Measurements from ENCODE around the gene TCF3. TPM values are rescaled to one million over a fixed set of nuclear protein-coding genes. Genes with fewer than 3 reads are reported as not detected.

The TCF3 gene
- total and polyA plus RNA-seq, 2 donors (not counting 3 experiments of a cell fraction or from before 2014, with no cell fraction given): 147 to 193 TPM

DNA sequence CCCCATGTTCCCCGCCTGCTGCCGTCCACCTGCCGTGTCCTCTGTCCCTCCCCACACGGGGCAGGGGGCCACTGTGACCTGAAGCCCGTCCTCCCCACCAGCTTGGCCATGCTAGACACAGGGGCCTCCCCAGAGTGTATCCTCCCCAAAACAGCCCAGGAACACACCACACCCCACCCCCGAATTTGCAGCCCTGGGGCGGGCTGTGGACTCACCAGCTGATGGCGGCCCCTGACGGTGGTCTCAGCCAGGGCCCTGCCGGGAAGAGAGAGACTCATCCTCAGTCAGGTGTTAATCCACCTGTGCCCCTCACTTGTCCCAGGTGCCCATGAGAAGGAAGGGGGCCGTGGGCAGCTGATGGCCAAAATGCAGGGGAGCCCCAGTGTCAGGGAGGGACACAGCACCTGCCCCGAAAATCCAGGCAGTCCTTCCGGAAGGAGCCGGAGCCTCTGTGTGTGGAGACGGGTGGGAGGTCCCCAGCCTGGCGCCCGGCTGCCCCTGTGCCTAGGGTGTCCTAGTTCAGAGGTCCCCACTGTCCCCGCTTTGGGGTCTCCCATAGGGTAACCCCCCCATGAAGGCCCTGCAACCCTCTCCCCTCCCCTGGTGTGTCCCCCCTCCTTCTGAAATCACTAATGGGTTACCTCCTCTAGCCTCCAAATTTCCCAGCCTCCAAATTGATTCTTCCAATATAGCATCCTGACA, 39.3 kb upstream of the TCF3 start:
- Histone ChIP-seq H3K79me2 (ENCODE audit: control insufficient read depth, insufficient read depth, low read length) (no peaks in the 10 kb centered on the region), H3K4me3 (replicated peaks in 1 of 3; ENCODE audit: insufficient read depth in 1 of 3, low read depth in 1 of 3, low read length in 3 of 3) (no peak overlapping the region), H3K27me3 (ENCODE audit: control insufficient read depth in 2 of 2, insufficient read depth in 2 of 2, low read length in 2 of 2) (peaks cover 0 to 1% of the 10 kb centered on the region in 2 experiments), H3K9ac (replicated peaks; ENCODE audit: extremely low read depth, insufficient read depth, low read length) (no peak overlapping the region), H3K4me2 (ENCODE audit: insufficient read depth, low read length) (no peak overlapping the region), H3K36me3 (ENCODE audit: control insufficient read depth in 2 of 2, extremely low read depth in 1 of 2, insufficient read depth in 2 of 2, low read length in 2 of 2) (no peaks in the 10 kb centered on the region), H2AFZ (ENCODE audit: low read depth, low read length) (no peak overlapping the region), H3K9me3 (replicated peaks; ENCODE audit: control insufficient read depth, insufficient read depth, low read length) (no peaks in the 10 kb centered on the region), H4K20me1 (replicated peaks; ENCODE audit: control insufficient read depth, extremely low read depth, insufficient read depth, low read length) (no peaks in the 10 kb centered on the region), H3K4me1 (ENCODE audit: control insufficient read depth, extremely low read depth, insufficient read depth, low read length) (no peaks in the 10 kb centered on the region), H3K27ac (ENCODE audit: insufficient read depth, low read depth, low read length) (no peak overlapping the region), H3K9me1 (replicated peaks; ENCODE audit: control insufficient read depth, extremely low read depth, insufficient read depth, low read length) (no peaks in the 10 kb centered on the region)
- FAIRE-seq (no peak), DNase-seq (ENCODE audit: low read depth, low spot score) (no peak)
- ChIA-PET CTCF (interaction anchor here (0.9 kb wide), 1 partner anchor 19 kb away, joined by 4 read pairs; no protein-coding TSS in a partner anchor), POLR2A (no interaction called here)
- TF ChIP-seq POLR2A (IDR thresholded peaks at IDR 0.05; ENCODE audit: low read depth, low read length): no peak
- TF ChIP-seq MYC (IDR thresholded peaks at IDR 0.05; ENCODE audit: low read depth, low read length): no peak
- no peak for TF ChIP-seq JUN (IDR thresholded peaks at IDR 0.05; ENCODE audit: borderline replicate concordance, insufficient read depth, insufficient read length, low read depth)
- no peak for TF ChIP-seq FOS (IDR thresholded peaks at IDR 0.05; ENCODE audit: borderline replicate concordance, insufficient read depth, low read length)
- TF ChIP-seq EZH2 (IDR thresholded peaks at IDR 0.05; ENCODE audit: borderline replicate concordance, low read depth, low read length, severe bottlenecking): no peak
- no peak for TF ChIP-seq POLR2AphosphoS5 (IDR thresholded peaks at IDR 0.05; ENCODE audit: insufficient read depth, low read depth, low read length)
- TF ChIP-seq, protein P1, sequence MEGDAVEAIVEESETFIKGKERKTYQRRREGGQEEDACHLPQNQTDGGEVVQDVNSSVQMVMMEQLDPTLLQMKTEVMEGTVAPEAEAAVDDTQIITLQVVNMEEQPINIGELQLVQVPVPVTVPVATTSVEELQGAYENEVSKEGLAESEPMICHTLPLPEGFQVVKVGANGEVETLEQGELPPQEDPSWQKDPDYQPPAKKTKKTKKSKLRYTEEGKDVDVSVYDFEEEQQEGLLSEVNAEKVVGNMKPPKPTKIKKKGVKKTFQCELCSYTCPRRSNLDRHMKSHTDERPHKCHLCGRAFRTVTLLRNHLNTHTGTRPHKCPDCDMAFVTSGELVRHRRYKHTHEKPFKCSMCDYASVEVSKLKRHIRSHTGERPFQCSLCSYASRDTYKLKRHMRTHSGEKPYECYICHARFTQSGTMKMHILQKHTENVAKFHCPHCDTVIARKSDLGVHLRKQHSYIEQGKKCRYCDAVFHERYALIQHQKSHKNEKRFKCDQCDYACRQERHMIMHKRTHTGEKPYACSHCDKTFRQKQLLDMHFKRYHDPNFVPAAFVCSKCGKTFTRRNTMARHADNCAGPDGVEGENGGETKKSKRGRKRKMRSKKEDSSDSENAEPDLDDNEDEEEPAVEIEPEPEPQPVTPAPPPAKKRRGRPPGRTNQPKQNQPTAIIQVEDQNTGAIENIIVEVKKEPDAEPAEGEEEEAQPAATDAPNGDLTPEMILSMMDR (IDR thresholded peaks at IDR 0.05; ENCODE audit: extremely low read depth in 1 of 2, insufficient read depth in 1 of 2, low read depth in 1 of 2, low read length in 2 of 2): no peak
- no TSS peak for BruUV-seq (replicated peaks)
- dilution Hi-C loops (cut with MboI; ENCODE audit: extremely low pct_ligation_motif_present, low sequenced_read_pairs): no loop called here
- intact Hi-C loops (cut with micrococcal nuclease): no loop called here
